ENCODE measurements around the gene PPP5C.

PPP5C gene

DNA sequence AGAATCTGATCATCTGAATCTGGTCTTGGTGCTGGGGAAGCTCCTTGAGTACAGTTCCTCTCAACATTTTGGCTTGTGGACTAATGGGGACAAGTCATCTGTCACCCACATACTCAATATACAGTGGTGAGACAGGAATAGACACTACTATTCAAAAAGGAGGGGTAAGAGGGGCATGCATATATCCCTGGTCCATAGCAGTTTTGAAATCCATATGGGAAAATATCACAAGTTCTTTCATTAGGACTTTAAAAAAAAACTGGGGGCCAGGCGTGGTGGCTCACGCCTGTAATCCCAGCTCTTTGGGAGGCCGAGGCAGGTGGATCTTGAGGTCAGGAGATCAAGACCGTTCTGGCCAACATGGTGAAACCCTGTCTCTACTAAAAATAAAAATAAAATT, 20.3 kb upstream of the PPP5C start:
- Histone ChIP-seq H3K27me3 (replicated peaks; ENCODE audit: control insufficient read depth, insufficient read depth, low read length) (no peaks in the 10 kb centered on the region), H3K4me3 (replicated peaks; ENCODE audit: low read depth, low read length) (no peak overlapping the region), H3K36me3 (ENCODE audit: control insufficient read depth, insufficient read depth, low read length) (no peaks in the 10 kb centered on the region)
- TF ChIP-seq, protein P1, sequence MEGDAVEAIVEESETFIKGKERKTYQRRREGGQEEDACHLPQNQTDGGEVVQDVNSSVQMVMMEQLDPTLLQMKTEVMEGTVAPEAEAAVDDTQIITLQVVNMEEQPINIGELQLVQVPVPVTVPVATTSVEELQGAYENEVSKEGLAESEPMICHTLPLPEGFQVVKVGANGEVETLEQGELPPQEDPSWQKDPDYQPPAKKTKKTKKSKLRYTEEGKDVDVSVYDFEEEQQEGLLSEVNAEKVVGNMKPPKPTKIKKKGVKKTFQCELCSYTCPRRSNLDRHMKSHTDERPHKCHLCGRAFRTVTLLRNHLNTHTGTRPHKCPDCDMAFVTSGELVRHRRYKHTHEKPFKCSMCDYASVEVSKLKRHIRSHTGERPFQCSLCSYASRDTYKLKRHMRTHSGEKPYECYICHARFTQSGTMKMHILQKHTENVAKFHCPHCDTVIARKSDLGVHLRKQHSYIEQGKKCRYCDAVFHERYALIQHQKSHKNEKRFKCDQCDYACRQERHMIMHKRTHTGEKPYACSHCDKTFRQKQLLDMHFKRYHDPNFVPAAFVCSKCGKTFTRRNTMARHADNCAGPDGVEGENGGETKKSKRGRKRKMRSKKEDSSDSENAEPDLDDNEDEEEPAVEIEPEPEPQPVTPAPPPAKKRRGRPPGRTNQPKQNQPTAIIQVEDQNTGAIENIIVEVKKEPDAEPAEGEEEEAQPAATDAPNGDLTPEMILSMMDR (IDR thresholded peaks at IDR 0.05; ENCODE audit: insufficient read depth, low read length, poor library complexity, severe bottlenecking), result no peak
- no peak for DNase-seq (ENCODE audit: extremely low read depth, insufficient read length)

DNA sequence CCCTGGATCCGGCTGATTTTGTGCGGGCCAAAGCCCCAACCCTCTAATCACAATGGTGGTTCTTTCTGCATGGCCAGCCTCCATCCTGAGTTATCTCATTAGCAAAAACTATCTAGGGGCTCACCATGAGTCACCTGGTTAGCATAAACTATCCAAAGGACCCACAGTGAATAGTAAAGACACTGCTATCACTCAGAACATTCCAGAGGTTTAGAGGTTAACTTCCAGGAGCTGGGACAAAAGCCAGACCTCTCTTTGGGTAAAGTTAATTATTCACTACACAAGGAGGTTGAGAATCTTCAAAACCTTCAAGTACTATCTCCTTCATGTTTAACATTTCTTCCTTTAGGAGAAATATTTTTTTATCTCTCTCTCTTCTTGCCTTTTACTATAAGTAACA, 18.8 kb upstream of the PPP5C start:
- TF ChIP-seq, protein P1 (IDR thresholded peaks at IDR 0.05; ENCODE audit: insufficient read depth, low read length, poor library complexity, severe bottlenecking), result no peak
- no peak for DNase-seq (ENCODE audit: extremely low read depth, insufficient read length)
- H3K4me3 ChIP-seq (replicated peaks; ENCODE audit: low read depth, low read length), result no peak overlapping the region
- no peaks in the 10 kb centered on the region for H3K27me3 ChIP-seq (replicated peaks; ENCODE audit: control insufficient read depth, insufficient read depth, low read length)
- H3K36me3 ChIP-seq (ENCODE audit: control insufficient read depth, insufficient read depth, low read length), result no peaks in the 10 kb centered on the region

DNA sequence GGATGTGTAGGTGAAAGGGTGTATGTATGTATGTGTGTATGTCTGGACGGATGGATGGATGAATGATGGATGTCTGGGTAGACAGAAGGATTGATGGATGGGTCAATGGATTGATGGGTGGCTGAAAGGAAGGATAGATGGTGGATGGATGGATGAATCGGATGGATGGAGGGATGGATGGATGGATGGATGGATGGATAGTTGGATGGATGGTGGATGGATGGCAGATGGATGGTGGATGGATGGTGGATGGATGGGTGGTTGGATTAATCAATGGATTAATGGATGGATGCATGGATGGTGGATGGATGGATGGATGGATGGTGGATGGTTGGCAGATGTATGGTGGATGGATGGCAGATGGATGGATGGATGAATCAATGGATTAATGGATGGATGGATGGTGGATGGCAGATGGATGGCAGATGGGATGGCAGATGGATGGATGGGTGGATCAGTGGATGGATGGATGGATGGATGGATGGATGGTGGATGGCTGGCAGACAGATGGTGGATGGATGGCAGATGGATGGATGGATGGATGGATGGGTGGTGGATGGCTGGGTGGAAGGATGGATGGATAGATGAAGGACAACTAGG, 16.5 kb upstream of the PPP5C start:
- TF ChIP-seq, protein P1 (IDR thresholded peaks at IDR 0.05; ENCODE audit: insufficient read depth, low read length, poor library complexity, severe bottlenecking), result no peak
- H3K36me3 ChIP-seq (ENCODE audit: control insufficient read depth, insufficient read depth, low read length), result no peaks in the 10 kb centered on the region
- no peaks in the 10 kb centered on the region for H3K27me3 ChIP-seq (replicated peaks; ENCODE audit: control insufficient read depth, insufficient read depth, low read length)

DNA sequence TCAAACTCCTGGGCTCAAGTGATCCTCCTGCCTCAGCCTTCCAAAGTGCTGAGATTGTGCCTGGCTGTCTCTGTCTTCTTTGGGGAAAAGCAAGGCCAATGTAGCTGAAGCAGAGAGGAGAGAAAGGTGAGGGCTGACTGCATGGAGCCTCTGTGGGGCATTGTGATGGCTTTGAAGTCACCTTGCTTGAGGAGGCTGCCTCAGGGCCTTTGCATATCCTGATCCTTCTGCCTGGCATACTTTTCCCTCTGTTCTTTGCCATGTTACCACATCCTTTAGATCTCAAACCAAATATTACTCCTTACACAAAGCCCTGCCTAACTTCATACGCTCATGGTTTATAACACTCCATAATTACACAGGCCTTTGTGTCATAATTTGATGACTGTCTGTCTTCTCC, 9.4 kb upstream of the PPP5C start:
- no peak for DNase-seq (ENCODE audit: extremely low read depth, insufficient read length)
- H3K4me3 ChIP-seq (replicated peaks; ENCODE audit: low read depth, low read length), result no peak overlapping the region
- no peaks in the 10 kb centered on the region for H3K36me3 ChIP-seq (ENCODE audit: control insufficient read depth, insufficient read depth, low read length)
- TF ChIP-seq, protein P1 (IDR thresholded peaks at IDR 0.05; ENCODE audit: insufficient read depth, low read length, poor library complexity, severe bottlenecking), result no peak
- 0 out of 2 replicates have a peak, but pooled peaks cover 1% of the 10 kb centered on the region for H3K27me3 ChIP-seq (replicated peaks; ENCODE audit: control insufficient read depth, insufficient read depth, low read length)

More for the DNA sequence above, 16.5 kb upstream of the PPP5C start:
- DNase-seq (ENCODE audit: extremely low read depth, insufficient read length), result no peak
- no peak overlapping the region for H3K4me3 ChIP-seq (replicated peaks; ENCODE audit: low read depth, low read length)

DNA sequence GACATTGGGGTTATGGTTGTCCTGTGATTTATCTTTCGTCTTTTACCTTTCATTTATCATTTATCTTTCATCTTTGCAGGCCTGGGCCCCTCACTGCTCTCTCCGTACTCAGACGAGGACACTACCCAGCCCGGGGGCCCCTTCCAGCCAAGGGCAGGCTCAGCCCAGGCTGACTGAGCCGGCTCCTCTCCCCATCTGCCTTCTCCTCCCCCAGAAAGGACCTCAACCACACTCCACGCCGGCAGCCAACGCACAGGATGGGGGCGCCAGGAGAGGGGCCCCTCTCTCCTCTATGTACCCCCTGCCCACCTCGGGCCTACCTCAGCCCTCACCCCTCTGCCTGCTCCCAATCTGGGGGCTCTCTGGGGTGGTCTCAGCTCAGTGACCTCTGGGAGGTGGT, 7.4 kb upstream of the PPP5C start:
- H3K4me3 ChIP-seq (replicated peaks; ENCODE audit: low read depth, low read length), result no peak overlapping the region
- DNase-seq (ENCODE audit: extremely low read depth, insufficient read length), result no peak
- H3K27me3 ChIP-seq (replicated peaks; ENCODE audit: control insufficient read depth, insufficient read depth, low read length), result 0 out of 2 replicates have a peak, but pooled peaks cover 1% of the 10 kb centered on the region
- TF ChIP-seq, protein P1 (IDR thresholded peaks at IDR 0.05; ENCODE audit: insufficient read depth, low read length, poor library complexity, severe bottlenecking), result no peak
- no peaks in the 10 kb centered on the region for H3K36me3 ChIP-seq (ENCODE audit: control insufficient read depth, insufficient read depth, low read length)
